DOHH2 (cell line): ENCODE measurements around the gene NAB1.

Experiments used
- H3F3A ChIP-seq: fragments of 200-600 bp; sonication (generic), shearing (Covaris generic); 2 replicates; pipeline ENCODE4 v1.6.0; 2016; ENCODE audit warnings: antibody characterized with exemption, mild to moderate bottlenecking; ENCODE audit not compliant: control insufficient read depth, insufficient read depth
- H3K27ac ChIP-seq: fragments of 200-600 bp; sonication (generic); 2 replicates; pipeline ENCODE4 v1.5.1; 2014; ENCODE audit warnings: low read depth, mild to moderate bottlenecking, low read length, moderate library complexity
- H3K27me3 ChIP-seq: fragments of 200-600 bp; sonication (generic); 2 replicates; pipeline ENCODE4 v1.6.1; 2014; ENCODE audit warnings: mild to moderate bottlenecking, low read length, mixed read lengths; ENCODE audit not compliant: control insufficient read depth
- H3K36me3 ChIP-seq: fragments of 200-600 bp; sonication (generic); 2 replicates; pipeline ENCODE4 v1.6.1; 2014; ENCODE audit warnings: mild to moderate bottlenecking, low read length, moderate library complexity, mixed read lengths; ENCODE audit not compliant: control insufficient read depth
- H3K4me1 ChIP-seq: fragments of 200-600 bp; sonication (generic); 2 replicates; pipeline ENCODE4 v1.6.1; 2014; ENCODE audit warnings: mild to moderate bottlenecking, low read length, mixed read lengths; ENCODE audit not compliant: control insufficient read depth
- H3K4me2 ChIP-seq: fragments of 200-600 bp; sonication (generic); 2 replicates; pipeline ENCODE4 v1.6.0; 2014; ENCODE audit warnings: mild to moderate bottlenecking, low read length, moderate library complexity
- H3K4me3 ChIP-seq: fragments of 200-600 bp; sonication (generic); 2 replicates; pipeline ENCODE4 v1.5.1; 2014; ENCODE audit warnings: mild to moderate bottlenecking, low read length, mixed read lengths
- H3K79me2 ChIP-seq: fragments of 200-600 bp; sonication (generic); 2 replicates; pipeline ENCODE4 v1.6.1; 2014; ENCODE audit warnings: mild to moderate bottlenecking, low read length, mixed read lengths; ENCODE audit not compliant: control insufficient read depth
- H3K9me2 ChIP-seq: fragments of 200-600 bp; sonication (generic); replicated peaks from 2 replicates; pipeline ENCODE4 v1.6.1; 2014; ENCODE audit warnings: mild to moderate bottlenecking, low read length, mixed read lengths; ENCODE audit not compliant: control insufficient read depth
- H3K9me3 ChIP-seq: fragments of 200-600 bp; sonication (generic); 2 replicates; pipeline ENCODE4 v1.6.1; 2014; ENCODE audit warnings: antibody characterized with exemption, low read length, mixed read lengths; ENCODE audit not compliant: control insufficient read depth, insufficient read depth
- H4K20me1 ChIP-seq: fragments of 200-600 bp; sonication (generic); 2 replicates; pipeline ENCODE4 v1.6.0; 2014; ENCODE audit warnings: low read depth, mild to moderate bottlenecking, antibody characterized with exemption, low read length, moderate library complexity; ENCODE audit not compliant: control insufficient read depth, insufficient read depth
- EZH2phosphoT487 ChIP-seq: fragments of 200-600 bp; sonication (generic); IDR thresholded peaks from 2 replicates; pipeline ENCODE4 v1.6.1; 2017; ENCODE audit warnings: borderline replicate concordance, mild to moderate bottlenecking, antibody characterized with exemption, low read length, moderate library complexity, mixed read lengths
- TF ChIP-seq, protein P1 (sequence below): fragments of 200-600 bp; sonication (generic); IDR thresholded peaks from one replicate; pipeline ENCODE4 v1.5.1; 2014; ENCODE audit warnings: antibody characterized with exemption, mild to moderate bottlenecking, low read depth, low read length; ENCODE audit not compliant: poor library complexity, severe bottlenecking

NAB1 gene

GRCh38 chr2:190664240-190664639 is 15.4 kb downstream of the NAB1 start:
- H3K4me3 ChIP-seq = no peak overlapping the region
- peaks cover 55% of the 10 kb centered on the region for H3K36me3 ChIP-seq
- H3K27me3 ChIP-seq = no peaks in the 10 kb centered on the region
- no peak for TF ChIP-seq EZH2phosphoT487
- TF ChIP-seq, protein P1, sequence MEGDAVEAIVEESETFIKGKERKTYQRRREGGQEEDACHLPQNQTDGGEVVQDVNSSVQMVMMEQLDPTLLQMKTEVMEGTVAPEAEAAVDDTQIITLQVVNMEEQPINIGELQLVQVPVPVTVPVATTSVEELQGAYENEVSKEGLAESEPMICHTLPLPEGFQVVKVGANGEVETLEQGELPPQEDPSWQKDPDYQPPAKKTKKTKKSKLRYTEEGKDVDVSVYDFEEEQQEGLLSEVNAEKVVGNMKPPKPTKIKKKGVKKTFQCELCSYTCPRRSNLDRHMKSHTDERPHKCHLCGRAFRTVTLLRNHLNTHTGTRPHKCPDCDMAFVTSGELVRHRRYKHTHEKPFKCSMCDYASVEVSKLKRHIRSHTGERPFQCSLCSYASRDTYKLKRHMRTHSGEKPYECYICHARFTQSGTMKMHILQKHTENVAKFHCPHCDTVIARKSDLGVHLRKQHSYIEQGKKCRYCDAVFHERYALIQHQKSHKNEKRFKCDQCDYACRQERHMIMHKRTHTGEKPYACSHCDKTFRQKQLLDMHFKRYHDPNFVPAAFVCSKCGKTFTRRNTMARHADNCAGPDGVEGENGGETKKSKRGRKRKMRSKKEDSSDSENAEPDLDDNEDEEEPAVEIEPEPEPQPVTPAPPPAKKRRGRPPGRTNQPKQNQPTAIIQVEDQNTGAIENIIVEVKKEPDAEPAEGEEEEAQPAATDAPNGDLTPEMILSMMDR = no peak
- H3K79me2 ChIP-seq = peaks cover 77% of the 10 kb centered on the region
- peaks cover 3% of the 10 kb centered on the region; the same call in 1 of the 2 replicates for H3F3A ChIP-seq
- no peak overlapping the region for H3K27ac ChIP-seq
- H3K4me1 ChIP-seq = no peaks in the 10 kb centered on the region
- no peak overlapping the region for H3K4me2 ChIP-seq
- no peaks in the 10 kb centered on the region for H4K20me1 ChIP-seq
- H3K9me2 ChIP-seq = no peaks in the 10 kb centered on the region
- no peaks in the 10 kb centered on the region for H3K9me3 ChIP-seq

DNA sequence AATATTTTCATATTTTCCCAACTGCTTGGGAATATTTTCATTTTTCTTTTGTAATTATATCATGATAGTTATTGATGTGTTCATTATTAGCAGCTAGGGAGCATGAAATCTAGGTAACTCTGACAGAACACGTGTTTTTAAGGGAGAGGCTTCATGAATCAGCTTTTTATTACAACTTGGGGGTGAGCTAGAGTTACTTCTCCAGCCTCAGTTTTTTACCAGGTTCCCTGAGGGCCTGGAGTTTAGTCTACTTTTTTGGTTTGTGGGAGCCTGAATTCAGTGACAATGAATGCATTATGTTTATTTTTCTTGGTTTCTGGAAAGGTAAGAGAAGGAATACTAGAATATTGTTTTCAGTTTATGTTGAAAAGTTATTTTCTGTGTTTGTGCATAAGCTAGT is 18.0 kb downstream of the NAB1 start:
- Histone ChIP-seq H3K4me3 (no peak overlapping the region), H3K27me3 (no peaks in the 10 kb centered on the region), H3K9me3 (no peaks in the 10 kb centered on the region), H3K4me2 (no peak overlapping the region), H3K36me3 (peaks cover 51% of the 10 kb centered on the region), H3F3A (peaks cover 3% of the 10 kb centered on the region; the same call in 1 of the 2 replicates), H3K4me1 (no peaks in the 10 kb centered on the region), H3K79me2 (peaks cover 54% of the 10 kb centered on the region), H4K20me1 (no peaks in the 10 kb centered on the region), H3K9me2 (no peaks in the 10 kb centered on the region), H3K27ac (no peak overlapping the region)
- TF ChIP-seq, protein P1 = no peak
- TF ChIP-seq EZH2phosphoT487 = no peak

DNA sequence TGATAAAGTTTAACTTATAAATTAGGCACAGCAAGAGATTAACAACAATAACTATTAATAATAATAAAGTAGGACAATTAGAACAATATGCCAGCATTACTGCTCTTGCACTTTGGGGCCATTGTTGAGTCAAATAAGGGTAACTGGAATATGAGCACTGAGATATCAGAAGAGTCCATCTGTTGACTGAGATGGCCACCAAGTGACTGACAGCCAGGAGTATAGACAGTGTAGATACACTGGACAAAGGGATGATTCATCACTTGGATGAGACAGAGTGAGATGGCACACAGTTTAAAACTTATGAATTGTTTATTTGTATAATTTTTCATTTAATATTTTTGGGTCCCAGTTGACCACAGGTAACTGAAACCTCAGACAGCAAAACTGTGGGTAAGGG is 20.0 kb downstream of the NAB1 start:
- H3K79me2 ChIP-seq = peaks cover 38% of the 10 kb centered on the region
- no peaks in the 10 kb centered on the region for H3K27me3 ChIP-seq
- H3K4me1 ChIP-seq = no peaks in the 10 kb centered on the region
- TF ChIP-seq, protein P1 = no peak
- TF ChIP-seq EZH2phosphoT487 = no peak
- peaks cover 3% of the 10 kb centered on the region; the same call in 1 of the 2 replicates for H3F3A ChIP-seq
- H3K4me3 ChIP-seq = no peak overlapping the region
- H3K9me3 ChIP-seq = no peaks in the 10 kb centered on the region
- H3K36me3 ChIP-seq = peaks cover 56% of the 10 kb centered on the region
- no peak overlapping the region for H3K4me2 ChIP-seq
- no peak overlapping the region for H3K27ac ChIP-seq
- no peaks in the 10 kb centered on the region for H3K9me2 ChIP-seq
- no peaks in the 10 kb centered on the region for H4K20me1 ChIP-seq
